Hepatocyte (in vitro differentiated cells): Measurements from ENCODE around the gene GCSH. TPM values are rescaled to one million over a fixed set of nuclear protein-coding genes. Genes with fewer than 3 reads are reported as not detected.
A peak's percentile ranks its signal among the peaks of the same experiment; 100 is the strongest.

Experiments used
- DNase-seq: peaks from one replicate; pipeline ENCODE4 v3.0.0-alpha.2; 2016; ENCODE audit warnings: low spot score
- H2AFZ ChIP-seq: fragments of 200-600 bp; sonication (generic); 2 replicates; pipeline ENCODE4 v1.6.0; 2016; ENCODE audit warnings: antibody characterized with exemption, mild to moderate bottlenecking
- H3K27ac ChIP-seq: fragments of 200-600 bp; sonication (generic); 2 replicates; pipeline ENCODE4 v1.5.1; 2016; ENCODE audit warnings: mild to moderate bottlenecking
- H3K27me3 ChIP-seq: fragments of 200-600 bp; sonication (generic); 2 replicates; pipeline ENCODE4 v1.6.1; 2016
- H3K36me3 ChIP-seq: fragments of 200-600 bp; sonication (generic); replicated peaks from 2 replicates; pipeline ENCODE4 v1.5.1; 2016; ENCODE audit warnings: low read depth; ENCODE audit not compliant: insufficient read depth
- H3K4me1 ChIP-seq: fragments of 200-600 bp; sonication (generic); 2 replicates; pipeline ENCODE4 v1.5.1; 2016; ENCODE audit warnings: mild to moderate bottlenecking, moderate library complexity; ENCODE audit not compliant: insufficient read depth
- H3K4me2 ChIP-seq: fragments of 200-600 bp; sonication (generic); 2 replicates; pipeline ENCODE4 v1.6.0; 2016
- H3K4me3 ChIP-seq: fragments of 200-600 bp; sonication (generic); 2 replicates; pipeline ENCODE4 v1.5.1; 2016; ENCODE audit warnings: mild to moderate bottlenecking
- H3K79me2 ChIP-seq: fragments of 200-600 bp; sonication (generic); 2 replicates; pipeline ENCODE4 v1.6.0; 2017; ENCODE audit warnings: mild to moderate bottlenecking
- H3K9me2 ChIP-seq: fragments of 200-600 bp; sonication (generic); replicated peaks from 2 replicates; pipeline ENCODE4 v1.6.0; 2017; ENCODE audit warnings: mild to moderate bottlenecking; ENCODE audit not compliant: insufficient read depth
- H3K9me3 ChIP-seq: fragments of 200-600 bp; sonication (generic); 2 replicates; pipeline ENCODE4 v1.5.1; 2016; ENCODE audit warnings: low read depth, mild to moderate bottlenecking
- H4K20me1 ChIP-seq: fragments of 200-600 bp; sonication (generic); 2 replicates; pipeline ENCODE4 v1.6.0; 2016; ENCODE audit warnings: mild to moderate bottlenecking; ENCODE audit not compliant: insufficient read depth, poor library complexity, severe bottlenecking
- EZH2 ChIP-seq: fragments of 200-600 bp; sonication (generic); IDR thresholded peaks from 2 replicates; pipeline ENCODE4 v1.6.1; 2016; ENCODE audit warnings: antibody characterized with exemption, mild to moderate bottlenecking, borderline replicate concordance
- EZH2phosphoT487 ChIP-seq: fragments of 200-600 bp; sonication (generic); IDR thresholded peaks from one replicate; pipeline ENCODE4 v1.6.1; 2018; ENCODE audit warnings: antibody characterized with exemption, mild to moderate bottlenecking, low read depth, moderate library complexity; ENCODE audit not compliant: unreplicated experiment, severe bottlenecking
- WGBS: methylation state at CpG from one replicate; pipeline ENCODE4 v1.1.6; 2016; ENCODE audit warnings: low lambda C conversion rate; ENCODE audit errors: missing lambda C conversion rate; 5-methylcytosine and 5-hydroxymethylcytosine counted together
- polyA plus RNA-seq: library from polyadenylated mRNA; unstranded; fragments of >200 nt; fragmentation: Nextera tagmentation; extraction: Ambion mirVana; gene quantifications from 2 replicates; pipeline ENCODE4 v1.2.1, GENCODE V29; 2016
- total RNA-seq: library from RNA; depleted of rRNA; stranded (reverse); fragments of >200 nt; gene quantifications from 2 replicates; pipeline ENCODE4 v1.2.3, GENCODE V29; 2014
- TF ChIP-seq, protein P1 (sequence below): fragments of 200-600 bp; sonication (generic); IDR thresholded peaks from 2 replicates; pipeline ENCODE4 v1.5.1; 2016; ENCODE audit warnings: antibody characterized with exemption, mild to moderate bottlenecking; ENCODE audit not compliant: poor library complexity

GCSH gene
- total and polyA plus RNA-seq, 2 experiments from 2014 or later, result 53.6 to 83.1 TPM

DNA sequence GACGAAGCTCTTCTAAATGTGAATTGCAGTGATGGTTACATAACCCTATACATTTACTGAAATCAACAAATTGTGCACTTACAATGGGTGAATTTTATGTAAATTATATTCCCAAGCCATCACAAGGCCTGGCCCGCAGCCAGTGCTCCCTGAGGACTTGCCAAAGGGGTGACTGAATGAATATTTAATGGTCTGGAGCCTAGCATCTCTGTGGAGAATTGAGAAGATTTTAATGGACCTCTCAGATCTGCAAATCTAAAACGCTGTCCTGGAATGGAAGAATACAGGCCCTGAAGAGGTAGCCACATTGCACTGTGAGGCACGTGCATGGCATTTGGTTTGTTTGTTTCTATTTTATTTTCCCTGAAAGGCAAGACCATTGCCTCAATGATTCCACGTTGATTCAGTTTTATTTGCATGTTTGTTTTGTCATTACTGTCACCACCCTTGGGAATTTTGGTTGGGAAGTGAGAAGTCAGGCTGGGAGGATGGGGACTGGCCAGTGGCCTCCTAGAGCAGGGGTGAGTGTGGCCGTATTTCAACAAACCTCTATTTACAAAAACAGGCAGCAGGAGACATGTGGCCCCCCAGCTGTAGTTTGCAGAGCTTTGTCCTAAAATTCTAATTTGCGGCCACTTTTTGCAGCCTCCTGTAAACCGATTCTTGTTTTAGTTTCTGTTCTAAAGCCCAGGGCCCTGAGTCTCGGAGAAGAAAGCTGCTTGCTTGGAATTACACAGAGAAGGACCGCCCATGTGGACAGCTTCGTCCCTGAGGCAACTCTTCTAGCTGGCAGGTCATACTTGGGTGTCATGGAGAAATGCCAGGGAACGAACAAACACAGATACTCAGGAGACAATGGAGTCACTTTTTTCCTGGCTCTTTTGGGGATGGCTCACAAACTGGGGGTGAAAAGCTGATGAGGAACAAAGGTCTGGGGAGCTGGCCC lies 40.5 kb upstream of the GCSH start:
- peak overlapping the region; percentile 14 for H2AFZ ChIP-seq
- H3K9me3 ChIP-seq, result no peaks in the 10 kb centered on the region
- H3K27me3 ChIP-seq, result no peaks in the 10 kb centered on the region
- 37% methylated on average over 12 of the region's 12 CpGs for WGBS
- no peaks in the 10 kb centered on the region for H4K20me1 ChIP-seq
- DNase-seq, result peak; percentile 51
- TF ChIP-seq EZH2 (no peak), EZH2phosphoT487 (no peak)
- TF ChIP-seq, protein P1, sequence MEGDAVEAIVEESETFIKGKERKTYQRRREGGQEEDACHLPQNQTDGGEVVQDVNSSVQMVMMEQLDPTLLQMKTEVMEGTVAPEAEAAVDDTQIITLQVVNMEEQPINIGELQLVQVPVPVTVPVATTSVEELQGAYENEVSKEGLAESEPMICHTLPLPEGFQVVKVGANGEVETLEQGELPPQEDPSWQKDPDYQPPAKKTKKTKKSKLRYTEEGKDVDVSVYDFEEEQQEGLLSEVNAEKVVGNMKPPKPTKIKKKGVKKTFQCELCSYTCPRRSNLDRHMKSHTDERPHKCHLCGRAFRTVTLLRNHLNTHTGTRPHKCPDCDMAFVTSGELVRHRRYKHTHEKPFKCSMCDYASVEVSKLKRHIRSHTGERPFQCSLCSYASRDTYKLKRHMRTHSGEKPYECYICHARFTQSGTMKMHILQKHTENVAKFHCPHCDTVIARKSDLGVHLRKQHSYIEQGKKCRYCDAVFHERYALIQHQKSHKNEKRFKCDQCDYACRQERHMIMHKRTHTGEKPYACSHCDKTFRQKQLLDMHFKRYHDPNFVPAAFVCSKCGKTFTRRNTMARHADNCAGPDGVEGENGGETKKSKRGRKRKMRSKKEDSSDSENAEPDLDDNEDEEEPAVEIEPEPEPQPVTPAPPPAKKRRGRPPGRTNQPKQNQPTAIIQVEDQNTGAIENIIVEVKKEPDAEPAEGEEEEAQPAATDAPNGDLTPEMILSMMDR, result no peak
- H3K4me1 ChIP-seq, result peaks cover 12% of the 10 kb centered on the region
- no peaks in the 10 kb centered on the region for H3K36me3 ChIP-seq
- no peak overlapping the region for H3K4me3 ChIP-seq
- H3K9me2 ChIP-seq, result no peaks in the 10 kb centered on the region
- no peaks in the 10 kb centered on the region for H3K79me2 ChIP-seq
- H3K27ac ChIP-seq, result peak overlapping the region; percentile 66
- peak overlapping the region; percentile 36 for H3K4me2 ChIP-seq

DNA sequence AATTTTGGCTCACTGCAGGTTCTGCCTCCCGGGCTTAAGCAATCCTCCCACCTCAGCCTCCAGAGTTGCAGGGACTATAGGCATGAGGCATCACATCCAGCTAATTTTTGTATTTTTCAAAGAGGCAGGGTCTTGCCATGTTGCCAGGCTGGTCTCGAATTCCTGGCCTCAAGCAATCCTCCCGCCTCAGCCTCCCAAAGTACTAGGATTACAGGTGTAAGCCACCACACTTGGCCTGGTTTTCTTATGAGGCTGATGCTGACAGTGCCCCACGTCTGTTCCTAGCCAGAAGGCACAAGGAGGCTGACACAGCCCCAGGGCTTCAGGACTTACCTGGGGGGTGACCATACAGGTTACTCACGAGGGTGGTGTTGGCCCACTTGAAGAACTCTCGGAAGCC lies 33.9 kb upstream of the GCSH start:
- Histone ChIP-seq H3K27ac (no peak overlapping the region), H3K9me3 (no peaks in the 10 kb centered on the region), H3K79me2 (no peaks in the 10 kb centered on the region), H2AFZ (no peak overlapping the region), H3K9me2 (no peaks in the 10 kb centered on the region), H3K4me2 (no peak overlapping the region), H3K27me3 (no peaks in the 10 kb centered on the region), H3K4me3 (no peak overlapping the region), H4K20me1 (no peaks in the 10 kb centered on the region), H3K4me1 (no peaks in the 10 kb centered on the region), H3K36me3 (no peaks in the 10 kb centered on the region)
- TF ChIP-seq, protein P1, result no peak
- TF ChIP-seq EZH2, result no peak
- WGBS, result 98% methylated on average over 5 of the region's 6 CpGs
- no peak for DNase-seq

DNA sequence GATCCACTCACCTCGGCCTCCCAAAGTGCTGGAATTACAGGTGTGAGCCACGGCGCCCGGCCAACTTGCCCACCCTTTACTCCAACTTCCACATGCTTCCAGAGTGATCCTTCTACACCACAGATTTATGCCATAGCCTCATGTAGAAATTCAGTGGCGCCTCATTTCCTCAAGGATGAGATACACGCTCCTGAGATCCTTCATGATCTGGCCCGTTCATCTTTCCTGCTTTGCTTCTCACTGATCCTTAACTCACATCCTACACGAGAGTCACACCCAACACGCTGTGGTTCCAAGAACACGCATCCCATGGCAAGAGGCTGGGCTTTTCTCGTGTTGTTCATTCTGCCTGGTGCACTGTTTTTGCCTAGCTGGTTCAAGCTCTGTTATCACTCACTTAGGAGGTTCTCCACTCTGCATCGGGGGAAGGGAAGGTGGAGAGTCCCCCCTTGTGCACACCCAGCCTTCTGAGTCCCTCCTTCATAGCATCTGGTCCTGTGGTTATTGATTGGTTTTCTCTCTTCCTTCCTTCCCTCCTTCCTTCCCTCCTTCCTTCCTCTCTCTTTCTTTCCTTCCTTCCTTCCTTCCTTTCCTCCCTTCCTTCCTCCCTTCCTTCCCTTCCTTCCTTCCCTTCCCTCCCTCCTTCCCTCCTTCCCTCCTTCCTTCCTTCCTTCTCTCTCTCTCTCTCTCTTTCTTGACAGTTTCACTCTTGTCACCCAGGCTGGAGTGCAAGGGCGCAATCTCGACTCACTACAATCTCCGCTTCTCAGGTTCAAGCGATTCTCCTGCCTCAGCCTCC lies 32.7 kb upstream of the GCSH start:
- Histone ChIP-seq H4K20me1 (no peaks in the 10 kb centered on the region), H3K9me3 (no peaks in the 10 kb centered on the region), H3K27ac (no peak overlapping the region), H3K79me2 (no peaks in the 10 kb centered on the region), H3K27me3 (no peaks in the 10 kb centered on the region), H3K4me1 (no peaks in the 10 kb centered on the region), H3K36me3 (no peaks in the 10 kb centered on the region), H2AFZ (no peak overlapping the region), H3K4me2 (no peak overlapping the region), H3K4me3 (no peak overlapping the region), H3K9me2 (no peaks in the 10 kb centered on the region)
- no peak for DNase-seq
- WGBS, result 87% methylated on average over 16 of the region's 16 CpGs
- TF ChIP-seq EZH2phosphoT487 (no peak), EZH2 (no peak)
- TF ChIP-seq, protein P1, result no peak
